PC-3 (cell line): ENCODE data around the gene RINL. TPM values are rescaled to one million over a fixed set of nuclear protein-coding genes. Genes with fewer than 3 reads are reported as not detected.

Experiments used
- ATAC-seq: fragments of 200-7000 bp; cut with Tn5 transposase; 2 replicates; pipeline ENCODE4 v1.9.1; 2020; ENCODE audit warnings: mild to moderate bottlenecking, moderate library complexity
- BruUV-seq: library from RNA; stranded (reverse); fragments of 400-500 nt; replicated peaks from 2 replicates; lab custom pipeline; 2021; lab: Mats Ljungman, UMichigan
- CTCF ChIA-PET: fragments of 300-600 bp; sonication (Branson Sonifier 250); formaldehyde crosslinking; loops from one replicate; lab custom pipeline; 2022; ENCODE audit warnings: antibody characterized with exemption; lab: Charles Lee
- POLR2A ChIA-PET: fragments of 300-600 bp; sonication (Branson Sonifier 250); formaldehyde crosslinking; loops from one replicate; lab custom pipeline; 2022; ENCODE audit warnings: antibody characterized with exemption; ENCODE audit not compliant: unreplicated experiment; lab: Charles Lee
- DNase-seq: peaks from one replicate; pipeline ENCODE4 v3.0.0-alpha.2; 2015
- H2AFZ ChIP-seq: fragments of 300-600 bp; sonication (generic); 2 replicates; pipeline ENCODE4 v1.6.0; 2016; ENCODE audit warnings: antibody characterized with exemption, low read length
- H3F3A ChIP-seq: fragments of 300-600 bp; sonication (generic); one replicate; pipeline ENCODE4 v1.6.0; 2017; ENCODE audit warnings: antibody characterized with exemption, low read length, control low read depth, mild to moderate bottlenecking; ENCODE audit not compliant: unreplicated experiment
- H3K27ac ChIP-seq: fragments of 300-600 bp; sonication (generic); 2 replicates; pipeline ENCODE4 v1.5.1; 2016; ENCODE audit warnings: mild to moderate bottlenecking, low read length
- H3K27me3 ChIP-seq: fragments of 300-600 bp; sonication (generic); 2 replicates; pipeline ENCODE4 v1.6.1; 2016; ENCODE audit warnings: low read length, mixed read lengths
- H3K36me3 ChIP-seq: fragments of 300-600 bp; sonication (generic); 2 replicates; pipeline ENCODE4 v1.6.1; 2016; ENCODE audit warnings: low read depth, mixed run types, low read length, mixed read lengths
- H3K4me1 ChIP-seq: fragments of 300-600 bp; sonication (generic); 2 replicates; pipeline ENCODE4 v1.5.1; 2016; ENCODE audit warnings: low read length; ENCODE audit not compliant: insufficient read depth
- H3K4me2 ChIP-seq: fragments of 300-600 bp; sonication (generic); 2 replicates; pipeline ENCODE4 v1.6.0; 2016; ENCODE audit warnings: low read length
- H3K4me3 ChIP-seq: fragments of 300-600 bp; sonication (generic); 2 replicates; pipeline ENCODE4 v1.5.1; 2016; ENCODE audit warnings: mild to moderate bottlenecking, low read length, mixed read lengths
- H3K79me2 ChIP-seq: fragments of 300-600 bp; sonication (generic); 2 replicates; pipeline ENCODE4 v1.6.1; 2017; ENCODE audit warnings: low read length, mixed read lengths
- H3K9ac ChIP-seq: fragments of 300-600 bp; sonication (generic); 2 replicates; pipeline ENCODE4 v1.6.0; 2016; ENCODE audit warnings: mild to moderate bottlenecking, low read length
- H3K9me2 ChIP-seq: fragments of 300-600 bp; sonication (generic); replicated peaks from 2 replicates; pipeline ENCODE4 v1.6.1; 2016; ENCODE audit warnings: mixed run types, low read length, mixed read lengths
- H3K9me3 ChIP-seq: fragments of 300-600 bp; sonication (generic); 2 replicates; pipeline ENCODE4 v1.6.1; 2016; ENCODE audit warnings: low read length, mixed read lengths
- H4K20me1 ChIP-seq: fragments of 300-600 bp; sonication (generic); 2 replicates; pipeline ENCODE4 v1.6.1; 2016; ENCODE audit warnings: low read length, mixed read lengths
- EZH2 ChIP-seq: fragments of 300-600 bp; sonication (generic); IDR thresholded peaks from one replicate; pipeline ENCODE4 v1.6.1; 2017; ENCODE audit warnings: antibody characterized with exemption, mild to moderate bottlenecking, low read length; ENCODE audit not compliant: unreplicated experiment
- EZH2phosphoT487 ChIP-seq: fragments of 300-600 bp; sonication (generic); IDR thresholded peaks from 2 replicates; pipeline ENCODE4 v1.6.1; 2018; ENCODE audit warnings: mild to moderate bottlenecking, antibody characterized with exemption, low read length, borderline replicate concordance
- intact Hi-C: fragments of 100-400 bp; cut with micrococcal nuclease; formaldehyde crosslinking; loops from 2 replicates; pipeline ENCODE4 v1.9.0; 2023
- total RNA-seq: library from RNA; depleted of rRNA; stranded (reverse); fragments of >200 nt; gene quantifications from 2 replicates; pipeline ENCODE4 v1.2.3, GENCODE V29; 2014
- TF ChIP-seq, protein P1 (sequence below): fragments of 300-600 bp; sonication (generic); conservative IDR thresholded peaks from 2 replicates; pipeline ENCODE4 v1.5.1; 2017; ENCODE audit warnings: antibody characterized with exemption, low read depth, mild to moderate bottlenecking, low read length

Gene RINL
- total RNA-seq, 1 experiment from 2014 or later, result 3.2 TPM

DNA sequence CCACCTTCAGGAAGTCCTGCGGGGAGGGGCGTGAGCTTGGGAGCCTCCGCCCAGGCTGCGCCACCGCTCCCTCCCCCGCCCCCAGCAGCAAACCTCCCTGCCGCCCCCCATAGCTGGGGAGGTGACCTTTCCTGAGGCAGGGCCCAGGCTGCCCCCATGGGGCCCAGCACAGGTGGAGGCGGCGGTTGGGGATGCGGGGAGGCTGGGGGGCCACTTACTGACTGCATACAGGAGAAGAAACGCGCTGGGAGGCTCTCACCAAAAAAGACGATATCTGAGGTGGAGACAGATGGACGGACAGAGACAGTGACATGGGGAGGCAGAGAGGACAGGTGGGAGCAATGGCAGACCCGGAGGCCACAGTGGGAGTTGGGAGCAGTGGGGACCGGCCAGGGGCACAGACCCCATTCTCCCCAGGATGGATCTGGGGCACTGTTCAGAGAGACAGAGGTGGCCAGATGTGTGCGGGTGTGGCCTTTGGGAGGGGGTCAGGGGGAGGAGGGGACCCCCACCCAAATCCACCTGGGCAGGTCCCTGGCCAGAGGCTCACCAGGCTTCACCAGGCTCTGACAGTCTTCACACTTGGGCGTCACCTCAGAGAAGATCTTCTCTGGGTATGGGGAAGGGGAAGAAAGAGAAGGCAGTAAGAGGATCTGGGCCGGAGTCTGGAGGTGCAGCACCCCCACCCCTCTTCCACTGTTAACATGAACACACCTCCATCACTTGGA is 3.0 kb upstream of the RINL start:
- ChIA-PET CTCF (no interaction called here), POLR2A (no interaction called here)
- TF ChIP-seq EZH2phosphoT487 (no peak), EZH2 (no peak)
- TF ChIP-seq, protein P1, sequence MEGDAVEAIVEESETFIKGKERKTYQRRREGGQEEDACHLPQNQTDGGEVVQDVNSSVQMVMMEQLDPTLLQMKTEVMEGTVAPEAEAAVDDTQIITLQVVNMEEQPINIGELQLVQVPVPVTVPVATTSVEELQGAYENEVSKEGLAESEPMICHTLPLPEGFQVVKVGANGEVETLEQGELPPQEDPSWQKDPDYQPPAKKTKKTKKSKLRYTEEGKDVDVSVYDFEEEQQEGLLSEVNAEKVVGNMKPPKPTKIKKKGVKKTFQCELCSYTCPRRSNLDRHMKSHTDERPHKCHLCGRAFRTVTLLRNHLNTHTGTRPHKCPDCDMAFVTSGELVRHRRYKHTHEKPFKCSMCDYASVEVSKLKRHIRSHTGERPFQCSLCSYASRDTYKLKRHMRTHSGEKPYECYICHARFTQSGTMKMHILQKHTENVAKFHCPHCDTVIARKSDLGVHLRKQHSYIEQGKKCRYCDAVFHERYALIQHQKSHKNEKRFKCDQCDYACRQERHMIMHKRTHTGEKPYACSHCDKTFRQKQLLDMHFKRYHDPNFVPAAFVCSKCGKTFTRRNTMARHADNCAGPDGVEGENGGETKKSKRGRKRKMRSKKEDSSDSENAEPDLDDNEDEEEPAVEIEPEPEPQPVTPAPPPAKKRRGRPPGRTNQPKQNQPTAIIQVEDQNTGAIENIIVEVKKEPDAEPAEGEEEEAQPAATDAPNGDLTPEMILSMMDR, result no peak
- H2AFZ ChIP-seq, result no peak overlapping the region
- no peak overlapping the region for H3K9ac ChIP-seq
- intact Hi-C loops, result no loop called here
- no peaks in the 10 kb centered on the region for H3F3A ChIP-seq
- H3K36me3 ChIP-seq, result no peaks in the 10 kb centered on the region
- no peak for DNase-seq
- H3K27ac ChIP-seq, result no peak overlapping the region
- no peak overlapping the region for H3K4me2 ChIP-seq
- H4K20me1 ChIP-seq, result no peaks in the 10 kb centered on the region
- H3K9me2 ChIP-seq, result no peaks in the 10 kb centered on the region
- no TSS peak for BruUV-seq
- H3K79me2 ChIP-seq, result no peaks in the 10 kb centered on the region
- no peaks in the 10 kb centered on the region for H3K27me3 ChIP-seq
- no peaks in the 10 kb centered on the region for H3K4me1 ChIP-seq
- ATAC-seq, result no peak
- no peaks in the 10 kb centered on the region for H3K9me3 ChIP-seq
- H3K4me3 ChIP-seq, result no peak overlapping the region

DNA sequence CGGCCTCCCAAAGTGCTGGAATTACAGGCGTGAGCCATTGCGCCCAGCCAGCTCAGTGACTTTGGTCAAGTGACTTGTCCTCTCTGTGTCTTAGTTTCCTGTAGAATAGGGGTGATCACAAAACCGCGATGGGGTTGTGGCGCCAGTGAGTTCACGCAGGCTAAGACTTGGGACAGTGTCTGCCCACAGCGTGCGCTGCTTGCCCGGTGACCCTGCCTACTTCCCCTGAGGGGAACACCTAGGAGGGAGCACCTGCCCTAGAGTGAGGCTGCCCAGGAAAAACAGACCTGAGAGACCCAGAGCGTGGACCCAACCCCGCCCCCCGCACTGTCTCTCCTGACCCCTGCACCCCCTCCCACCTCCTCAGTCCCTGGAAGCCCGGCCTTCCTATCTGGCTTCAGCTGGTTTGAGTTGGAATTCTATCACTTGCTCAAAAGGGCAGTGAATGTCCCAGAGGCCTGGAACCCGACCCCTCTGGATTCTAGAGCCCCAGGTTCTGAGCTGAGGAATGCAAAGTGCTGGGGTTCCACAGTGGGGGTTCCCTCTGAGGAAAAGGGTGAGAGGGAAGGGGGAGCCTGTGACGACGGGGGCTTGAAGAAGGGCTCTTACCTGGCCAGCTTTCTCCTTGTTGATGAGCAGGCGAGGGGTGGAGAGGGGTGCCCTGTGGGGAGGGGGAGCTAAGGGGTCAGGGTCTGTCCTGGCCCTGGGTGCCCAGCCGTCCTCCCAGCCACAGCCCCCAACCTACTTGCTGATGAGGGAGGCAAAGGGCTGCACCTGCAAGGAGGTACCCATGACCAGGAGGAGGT is 2.2 kb upstream of the RINL start:
- ATAC-seq, result no peak
- Histone ChIP-seq H3K4me2 (no peak overlapping the region), H3K9me2 (no peaks in the 10 kb centered on the region), H3F3A (no peaks in the 10 kb centered on the region), H3K27ac (no peak overlapping the region), H3K79me2 (no peaks in the 10 kb centered on the region), H3K27me3 (no peaks in the 10 kb centered on the region), H4K20me1 (no peaks in the 10 kb centered on the region), H2AFZ (no peak overlapping the region), H3K4me1 (no peaks in the 10 kb centered on the region), H3K36me3 (no peaks in the 10 kb centered on the region), H3K9ac (no peak overlapping the region), H3K9me3 (no peaks in the 10 kb centered on the region), H3K4me3 (no peak overlapping the region)
- no peak for DNase-seq
- no TSS peak for BruUV-seq
- POLR2A ChIA-PET, result no interaction called here
- TF ChIP-seq EZH2 (no peak), EZH2phosphoT487 (no peak)
- TF ChIP-seq, protein P1, result no peak
- CTCF ChIA-PET, result no interaction called here
- intact Hi-C loops, result no loop called here

DNA sequence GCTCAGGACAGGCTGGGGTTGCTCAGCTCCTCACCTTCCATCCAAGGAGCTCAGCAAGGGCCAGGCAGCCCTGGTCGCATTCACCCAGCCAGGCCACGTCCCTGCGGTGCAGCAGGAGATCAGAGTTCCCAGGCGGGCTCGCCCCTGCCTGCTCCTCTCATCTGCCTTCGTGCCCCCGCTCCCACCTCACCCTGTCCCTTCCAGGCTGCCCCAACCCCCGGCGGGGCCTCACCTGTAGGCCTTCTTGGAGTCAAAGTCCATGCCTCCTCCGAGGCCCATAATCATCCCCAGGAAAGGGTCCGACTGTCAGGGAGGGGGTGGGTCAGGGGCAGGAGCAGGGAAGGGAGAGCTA is 1.3 kb upstream of the RINL start:
- TF ChIP-seq, protein P1, result no peak
- no peak for TF ChIP-seq EZH2
- TF ChIP-seq EZH2phosphoT487, result no peak
- no peaks in the 10 kb centered on the region for H4K20me1 ChIP-seq
- no peaks in the 10 kb centered on the region for H3F3A ChIP-seq
- H3K79me2 ChIP-seq, result no peaks in the 10 kb centered on the region
- no peak overlapping the region for H2AFZ ChIP-seq
- H3K9ac ChIP-seq, result no peak overlapping the region
- POLR2A ChIA-PET, result no interaction called here
- H3K27me3 ChIP-seq, result no peaks in the 10 kb centered on the region
- no peaks in the 10 kb centered on the region for H3K9me3 ChIP-seq
- DNase-seq, result no peak
- H3K4me3 ChIP-seq, result no peak overlapping the region
- no peak overlapping the region for H3K4me2 ChIP-seq
- no TSS peak for BruUV-seq
- no peaks in the 10 kb centered on the region for H3K36me3 ChIP-seq
- no peaks in the 10 kb centered on the region for H3K4me1 ChIP-seq
- no peak for ATAC-seq
- H3K27ac ChIP-seq, result no peak overlapping the region
- H3K9me2 ChIP-seq, result no peaks in the 10 kb centered on the region
- intact Hi-C loops, result no loop called here
- CTCF ChIA-PET, result no interaction called here
